Islet precursor cell (in vitro differentiated cells): ENCODE results near the gene FAM185A.
"Not testable (repeated sequence)": the region's sequence is repeated elsewhere in the genome, so short reads cannot be mapped to it uniquely, and the experiment has no call there.

Experiments
- DNase-seq: peaks from one replicate; pipeline ENCODE4 v3.0.0-alpha.2; 2018

The FAM185A gene

GRCh38 chr7:102833343-102833742 lies 84.5 kb downstream of the FAM185A start:
- DNase-seq, result no peak

GRCh38 chr7:102834466-102834865 lies 85.7 kb downstream of the FAM185A start:
- DNase-seq, result no peak

- peak; percentile 66 for DNase-seq
These were observed 86.2 kb downstream of the FAM185A start for GRCh38 chr7:102834999-102835398.

GRCh38 chr7:102836191-102836919 lies 87.6 kb downstream of the FAM185A start:
- DNase-seq, result no peak

- DNase-seq, result no peak
These were observed 88.2 kb downstream of the FAM185A start for GRCh38 chr7:102836977-102837376.

GRCh38 chr7:102837802-102838201 lies 89.0 kb downstream of the FAM185A start:
- DNase-seq, result no peak

GRCh38 chr7:102838572-102839101 lies 89.8 kb downstream of the FAM185A start:
- DNase-seq, result not testable (repeated sequence)

GRCh38 chr7:102840404-102840803 lies 91.6 kb downstream of the FAM185A start:
- DNase-seq, result no peak

- no peak for DNase-seq
These were observed 92.5 kb downstream of the FAM185A start for GRCh38 chr7:102841290-102841689.

- no peak for DNase-seq
These were observed 93.5 kb downstream of the FAM185A start for GRCh38 chr7:102842284-102842683.

GRCh38 chr7:102843850-102844249 lies 95.1 kb downstream of the FAM185A start:
- no peak for DNase-seq

- no peak for DNase-seq
These were observed 96.5 kb downstream of the FAM185A start for GRCh38 chr7:102845346-102845745.

- DNase-seq, result no peak
These were observed 100.3 kb downstream of the FAM185A start for GRCh38 chr7:102849079-102849478.

GRCh38 chr7:102849538-102849937 lies 100.7 kb downstream of the FAM185A start:
- no peak for DNase-seq

- DNase-seq, result no peak
These were observed 107.2 kb downstream of the FAM185A start for GRCh38 chr7:102856036-102856435.
